GM21423 (cell line): ENCODE results near the gene SIGLEC8.
"Not testable (repeated sequence)": the region's sequence is repeated elsewhere in the genome, so short reads cannot be mapped to it uniquely, and the experiment has no call there.

ENCODE experiments used
- ATAC-seq: cut with Tn5 transposase; IDR thresholded peaks from one replicate; pipeline ENCODE4 v1.9.1; 2021; ENCODE audit warnings: mild to moderate bottlenecking, moderate library complexity; ENCODE audit not compliant: unreplicated experiment

Gene SIGLEC8

DNA sequence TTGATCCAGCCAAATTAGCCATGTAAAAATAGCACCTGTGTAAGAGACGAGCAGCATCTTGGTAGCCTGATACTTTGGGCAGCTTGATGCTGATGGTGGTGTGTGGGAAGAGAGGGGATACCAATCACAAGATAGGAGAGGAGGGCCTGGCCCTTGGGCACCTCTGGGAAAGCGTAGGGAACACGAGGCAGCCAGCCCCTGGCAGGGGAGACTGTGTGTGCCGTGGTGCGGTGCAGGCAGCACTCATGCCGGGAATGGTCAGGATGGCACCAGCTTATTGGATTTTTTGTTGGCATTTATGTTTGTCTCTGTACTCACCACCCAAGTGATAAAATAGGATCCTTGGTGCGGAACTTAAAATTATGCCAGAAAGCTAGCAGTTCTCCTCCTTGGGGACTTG, 10.2 kb downstream of the SIGLEC8 start:
- ATAC-seq, result no peak

DNA sequence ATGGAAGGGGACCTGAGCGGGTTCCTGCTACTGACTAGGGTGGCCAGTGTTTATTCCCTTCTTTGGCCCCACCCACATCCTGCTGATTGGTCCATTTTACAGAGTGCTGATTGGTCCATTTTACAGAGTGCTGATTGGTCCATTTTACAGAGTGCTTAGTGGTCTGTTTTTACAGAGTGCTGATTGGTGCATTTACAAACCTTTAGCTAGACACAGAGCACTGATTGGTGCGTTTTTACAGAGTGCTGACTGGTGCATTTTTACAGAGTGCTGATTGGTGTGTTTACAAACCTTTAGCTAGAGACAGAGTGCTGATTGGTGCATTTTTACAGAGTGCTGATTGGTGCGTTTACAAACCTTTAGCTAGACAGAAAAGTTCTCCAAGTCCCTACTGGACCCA, 10.7 kb downstream of the SIGLEC8 start:
- ATAC-seq, result not testable (repeated sequence)

DNA sequence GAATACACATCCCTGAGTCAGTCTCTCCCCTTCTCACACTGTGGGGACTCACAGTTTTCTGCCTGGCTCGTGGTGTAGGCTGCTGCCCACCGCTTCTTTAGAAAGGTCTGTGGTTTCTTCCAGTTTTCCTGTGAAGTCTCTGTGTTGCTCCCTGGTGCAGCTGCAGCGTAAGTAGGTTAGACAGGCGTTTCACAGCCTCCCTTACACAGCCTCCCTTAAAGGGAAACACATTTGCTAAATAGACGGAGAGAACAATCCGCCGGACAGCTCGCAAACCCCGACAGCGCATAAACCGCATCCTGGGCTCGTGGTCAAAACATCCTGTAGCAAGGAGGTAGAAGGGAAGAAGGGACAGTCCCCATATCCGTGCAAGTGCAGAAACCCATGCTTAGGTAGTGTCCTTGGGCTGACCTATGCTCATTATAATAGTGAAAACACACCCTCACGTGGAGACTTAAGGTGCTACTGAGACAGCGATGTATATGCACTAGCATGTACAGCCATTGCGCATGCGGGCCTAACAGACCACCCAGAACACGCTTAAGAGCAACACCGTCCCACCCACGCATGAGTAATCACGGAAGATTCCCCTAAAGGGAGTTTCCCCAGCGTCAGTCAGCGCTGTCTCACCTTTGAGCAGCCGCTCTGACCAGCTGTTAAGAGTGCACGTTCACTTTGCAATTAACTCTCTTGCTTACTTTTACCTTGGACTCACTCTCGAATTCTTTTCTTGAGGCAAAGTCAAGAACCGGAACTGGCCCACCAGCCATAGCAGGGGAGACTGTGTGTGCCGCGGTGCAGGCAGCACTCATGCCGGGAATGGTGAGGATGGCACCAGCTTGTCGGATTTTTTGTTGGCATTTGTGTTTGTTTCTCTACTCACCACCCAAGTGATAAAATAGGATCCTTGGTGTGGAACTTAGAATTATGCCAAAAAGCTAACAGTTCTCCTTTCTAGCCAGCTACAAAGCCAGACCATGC, 16.6 kb downstream of the SIGLEC8 start:
- peak; percentile 94 for ATAC-seq

DNA sequence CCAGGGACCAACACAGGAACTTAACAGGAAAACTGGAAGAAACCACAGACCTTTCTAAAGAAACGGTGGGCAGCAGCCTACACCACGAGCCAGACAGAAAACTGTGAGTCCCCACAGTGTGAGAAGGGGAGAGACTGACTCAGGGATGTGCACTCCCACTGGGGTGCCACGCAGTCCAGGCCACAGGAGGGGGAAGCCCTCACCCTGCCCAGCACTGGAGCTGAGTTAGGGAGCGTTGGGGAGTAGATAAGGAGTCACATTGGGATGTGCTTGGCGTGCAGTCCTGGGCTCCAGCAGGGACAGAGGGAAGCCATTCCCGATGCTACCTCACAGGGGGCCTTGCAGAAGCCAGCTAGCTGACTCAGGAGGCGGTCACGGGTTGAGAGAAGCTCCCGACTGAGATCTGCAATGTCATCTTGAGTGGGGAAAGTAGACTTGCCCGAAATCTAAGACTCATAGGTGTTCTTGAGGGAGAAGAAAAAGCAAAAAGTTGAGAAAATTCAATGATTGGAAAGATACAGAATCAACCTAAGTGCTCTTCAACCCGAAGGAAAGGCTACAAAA, 17.3 kb downstream of the SIGLEC8 start:
- ATAC-seq, result no peak

DNA sequence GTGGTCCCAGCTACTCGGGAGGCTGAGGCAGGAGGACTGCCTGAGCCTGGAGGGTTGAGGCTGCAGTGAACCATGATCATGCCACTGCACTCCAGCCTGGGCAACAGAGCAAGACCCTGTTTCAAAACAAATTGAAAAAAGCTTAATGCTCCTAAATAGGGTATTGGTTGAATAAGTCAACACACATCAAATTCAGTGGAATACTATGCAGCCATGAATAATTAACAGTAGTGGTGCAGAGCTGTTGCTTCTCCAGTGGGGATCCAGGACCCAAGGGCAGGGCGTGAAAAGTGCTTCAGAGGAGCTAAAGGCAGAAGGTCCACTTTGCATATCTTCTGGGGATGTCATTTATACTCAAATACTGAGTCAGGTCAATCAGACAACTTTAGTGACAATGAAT, 18.2 kb downstream of the SIGLEC8 start:
- ATAC-seq, result no peak

DNA sequence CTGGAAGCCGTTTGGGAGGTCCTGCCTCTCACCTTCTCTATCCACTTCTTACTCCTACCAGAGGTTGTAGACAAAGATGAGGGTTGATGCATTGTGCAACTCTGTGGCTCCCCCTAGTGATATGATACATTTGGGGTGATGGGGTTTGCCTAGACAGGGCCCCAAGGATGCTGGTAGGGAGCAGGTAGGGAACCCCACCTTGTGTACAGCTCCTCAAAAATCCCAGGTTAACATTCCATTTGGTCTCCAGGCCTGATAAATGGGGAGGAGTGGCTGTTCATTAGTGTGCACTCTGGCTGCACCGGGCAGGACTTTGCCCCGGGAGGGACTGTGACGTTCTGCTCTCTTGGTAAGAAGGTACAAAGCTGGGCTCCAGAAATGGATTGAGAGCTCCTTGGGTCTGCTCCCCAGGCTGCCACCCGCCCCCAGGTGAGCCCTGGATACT, 19.2 kb downstream of the SIGLEC8 start:
- no peak for ATAC-seq

DNA sequence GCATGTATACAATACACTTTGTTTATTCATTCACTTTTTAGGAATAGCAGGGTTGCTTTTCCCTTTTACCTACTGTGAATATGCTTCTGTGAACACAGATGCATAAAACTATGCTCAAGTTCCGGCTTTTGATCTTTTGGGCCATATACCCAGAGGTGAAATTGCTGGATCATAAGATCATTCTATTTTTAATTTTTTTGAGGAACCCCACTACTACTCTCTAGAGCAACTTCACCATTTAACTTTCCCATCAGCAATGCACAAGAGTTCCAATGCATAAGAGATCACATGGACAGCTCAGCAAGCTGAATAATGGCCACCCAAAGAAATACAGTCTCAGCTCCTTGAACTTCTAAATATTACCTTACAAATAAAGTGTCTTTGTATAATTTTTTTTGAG, 23.8 kb downstream of the SIGLEC8 start:
- no peak for ATAC-seq

DNA sequence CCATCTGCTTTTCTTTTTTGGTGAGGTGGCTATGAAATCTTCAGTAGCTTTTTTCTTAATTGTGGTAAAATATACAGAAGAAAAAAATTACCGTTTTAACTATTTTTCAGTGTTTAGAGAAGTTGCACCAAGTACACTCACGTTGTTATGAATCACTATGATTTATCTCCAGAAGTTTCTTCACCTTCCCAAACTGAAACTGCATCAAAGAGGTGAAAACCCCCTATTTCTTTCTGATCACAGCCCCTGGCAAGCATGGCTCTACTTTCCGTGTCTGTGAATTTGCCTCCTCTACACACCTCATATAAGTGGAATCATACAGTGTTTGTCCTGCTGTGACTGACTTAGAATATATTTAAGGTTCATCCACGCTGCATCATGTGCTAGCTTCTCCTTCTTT, 25.2 kb downstream of the SIGLEC8 start:
- no peak for ATAC-seq

DNA sequence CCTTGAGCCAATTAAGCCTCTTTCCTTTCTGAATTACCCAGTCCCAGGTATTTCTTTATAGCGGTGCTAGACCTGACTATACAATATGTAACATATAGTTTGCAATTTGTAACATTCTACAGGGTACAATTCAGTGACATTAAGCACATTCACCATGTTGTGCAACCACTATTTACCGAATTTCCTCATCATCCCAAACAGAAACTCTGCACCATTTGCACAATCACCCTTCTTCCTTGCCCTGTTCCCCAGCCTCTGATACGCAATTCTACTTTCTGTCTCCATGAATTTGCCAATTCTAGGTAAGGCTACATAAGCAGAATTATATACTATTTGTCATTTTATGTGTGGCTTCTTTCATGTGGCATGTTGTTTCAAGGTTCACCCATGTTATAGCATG, 27.1 kb downstream of the SIGLEC8 start:
- ATAC-seq, result no peak

DNA sequence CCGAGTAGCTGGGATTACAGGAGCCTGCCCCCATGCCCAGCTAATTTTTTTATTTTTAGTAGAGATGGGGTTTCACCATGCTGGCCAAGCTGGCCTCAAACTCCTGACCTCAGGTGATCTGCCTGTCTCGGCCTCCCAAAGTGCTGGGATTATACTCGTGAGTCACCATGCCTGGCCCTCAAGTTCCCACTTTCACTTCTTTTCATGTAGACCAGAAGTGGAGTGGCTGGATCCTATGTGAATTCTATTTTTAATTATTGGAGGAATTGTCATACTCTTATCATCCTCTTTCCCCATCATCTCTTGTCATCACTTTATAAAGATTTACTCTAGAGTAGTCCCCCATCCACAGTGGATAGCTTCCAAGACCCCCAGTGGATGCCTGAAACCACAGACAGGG, 28.0 kb downstream of the SIGLEC8 start:
- no peak for ATAC-seq

DNA sequence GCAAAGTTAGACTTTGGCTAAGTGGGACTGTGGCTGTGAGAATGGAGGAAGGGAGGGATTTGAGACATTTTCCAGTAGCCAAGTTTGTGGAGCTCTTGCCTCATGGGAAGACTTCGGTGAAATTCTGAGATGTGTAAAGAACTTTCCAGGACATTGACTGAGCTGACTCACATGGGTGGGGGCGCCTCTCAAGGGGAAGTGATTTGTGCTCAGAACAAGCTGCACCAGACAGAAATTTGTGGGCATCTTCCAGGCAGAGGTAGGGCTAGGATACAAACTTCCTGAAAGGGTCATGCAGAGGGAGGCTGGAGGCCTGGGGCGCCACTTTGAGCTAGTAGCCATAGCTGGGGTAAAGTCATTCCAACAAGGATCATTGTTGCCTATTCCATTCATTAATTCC, 31.1 kb downstream of the SIGLEC8 start:
- ATAC-seq, result no peak

DNA sequence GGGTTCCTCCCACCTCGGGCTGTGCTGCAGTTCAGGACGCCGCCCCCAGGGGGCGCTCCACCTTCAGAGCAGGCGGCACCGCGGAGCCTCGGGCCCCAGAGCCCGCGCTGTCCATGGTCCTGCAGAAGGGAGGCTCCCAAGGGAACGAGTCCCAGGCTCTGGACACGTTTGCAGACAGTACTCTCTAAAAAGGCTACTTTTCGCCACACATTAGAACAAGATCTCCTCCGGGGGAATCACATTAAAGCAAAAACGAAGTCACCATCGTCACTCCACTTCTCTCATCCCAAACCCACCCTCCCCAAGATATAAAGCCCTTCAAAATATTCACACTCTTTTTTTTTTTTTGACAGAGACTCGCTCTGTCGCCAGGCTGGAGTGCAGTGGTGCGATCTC, 36.2 kb downstream of the SIGLEC8 start:
- ATAC-seq, result no peak

DNA sequence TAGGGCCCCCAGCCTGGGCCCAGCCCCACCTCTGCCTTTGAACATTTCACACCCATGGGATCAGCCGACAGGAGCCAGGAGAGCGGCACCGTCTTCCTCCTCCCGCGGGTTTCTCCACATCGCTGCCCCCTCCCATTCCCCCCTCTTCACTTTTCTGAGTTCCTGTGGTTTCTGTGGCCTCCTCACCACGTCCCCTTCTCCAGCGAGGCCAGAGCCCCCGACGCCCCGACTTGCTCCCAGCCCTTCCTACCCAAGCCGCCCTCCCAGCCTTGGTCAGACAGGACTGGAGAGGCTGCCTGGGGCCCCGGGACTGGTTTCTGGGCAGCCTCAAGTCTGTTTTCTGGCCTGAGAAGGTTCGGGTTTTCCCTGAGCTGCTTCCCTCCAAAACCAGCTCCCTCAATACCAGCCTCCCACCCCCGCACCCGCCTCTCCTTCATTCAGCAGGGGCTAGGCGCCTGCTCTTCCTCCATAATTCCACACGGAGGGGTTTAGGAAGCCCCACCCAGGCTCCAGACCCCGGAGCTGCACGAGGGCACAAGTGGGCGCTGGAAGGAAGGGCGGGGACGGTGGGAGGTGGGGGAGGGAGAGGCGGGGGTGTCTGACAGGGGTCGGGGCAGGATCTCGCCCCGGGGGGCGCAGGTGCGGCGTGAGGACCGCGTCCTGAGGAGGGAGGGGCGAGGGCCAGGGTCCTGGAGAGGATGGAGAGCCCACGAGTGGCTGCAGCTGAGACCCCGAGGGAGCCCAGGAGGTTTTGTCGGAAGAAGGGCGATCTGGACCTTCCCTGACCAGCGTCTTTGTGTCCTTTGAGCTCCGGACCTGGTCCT, 36.8 kb downstream of the SIGLEC8 start:
- no peak for ATAC-seq

DNA sequence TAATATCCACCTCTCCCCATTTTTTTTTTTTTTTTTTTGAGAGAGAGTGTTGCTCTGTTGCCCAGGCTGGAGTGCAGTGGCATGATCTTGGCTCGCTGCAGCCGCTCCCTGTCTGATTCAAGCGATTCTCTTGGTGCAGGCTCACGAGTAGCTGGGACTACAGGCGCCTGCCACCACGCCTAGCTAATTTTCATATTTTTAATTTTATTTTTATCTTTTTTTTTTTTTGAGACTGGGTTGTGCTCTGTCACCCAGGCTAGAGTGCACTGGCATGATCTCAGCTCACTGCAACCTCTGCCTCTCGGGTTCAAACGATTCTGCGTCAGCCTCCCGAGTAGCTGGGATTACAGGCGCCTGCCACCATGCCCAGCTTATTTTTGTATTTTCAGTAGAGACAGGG, 37.7 kb downstream of the SIGLEC8 start:
- ATAC-seq, result not testable (repeated sequence)

DNA sequence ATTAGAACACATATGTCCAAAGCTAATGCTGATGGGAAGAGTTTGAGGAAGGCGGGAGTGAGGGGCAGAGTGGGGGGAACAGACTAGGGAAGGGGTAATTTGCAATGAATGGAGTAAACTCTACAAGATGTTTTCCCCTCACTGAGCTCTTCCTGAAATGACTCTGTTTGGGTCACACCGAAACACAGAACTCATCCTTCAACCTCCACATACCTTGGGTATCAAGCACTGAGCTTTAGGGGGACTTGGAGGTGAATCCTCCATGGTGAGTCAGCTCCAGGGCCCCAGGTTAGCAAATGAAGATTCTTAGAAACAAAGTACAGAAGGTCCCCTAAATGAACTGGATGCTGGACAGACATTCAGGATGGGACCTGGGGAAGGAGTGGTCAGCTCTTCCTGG, 39.5 kb downstream of the SIGLEC8 start:
- ATAC-seq, result no peak

DNA sequence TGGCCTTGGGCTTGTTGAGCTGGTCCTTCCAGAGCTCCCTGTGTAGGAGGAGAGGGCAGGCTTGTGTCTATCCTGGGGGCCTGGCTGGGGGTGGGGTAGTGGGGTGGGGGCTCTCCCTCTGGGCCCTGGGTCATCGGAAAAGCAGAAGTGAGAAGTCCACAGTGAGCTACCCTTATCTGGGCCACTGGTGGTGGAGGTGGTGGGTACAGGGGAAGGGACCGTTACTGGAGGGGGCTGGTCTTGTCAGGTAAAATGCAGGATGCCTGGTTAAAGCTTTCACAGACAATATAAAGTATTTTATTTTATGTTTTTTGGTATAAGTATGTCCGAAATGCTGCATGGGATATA, 40.5 kb downstream of the SIGLEC8 start:
- ATAC-seq, result peak; percentile 40

DNA sequence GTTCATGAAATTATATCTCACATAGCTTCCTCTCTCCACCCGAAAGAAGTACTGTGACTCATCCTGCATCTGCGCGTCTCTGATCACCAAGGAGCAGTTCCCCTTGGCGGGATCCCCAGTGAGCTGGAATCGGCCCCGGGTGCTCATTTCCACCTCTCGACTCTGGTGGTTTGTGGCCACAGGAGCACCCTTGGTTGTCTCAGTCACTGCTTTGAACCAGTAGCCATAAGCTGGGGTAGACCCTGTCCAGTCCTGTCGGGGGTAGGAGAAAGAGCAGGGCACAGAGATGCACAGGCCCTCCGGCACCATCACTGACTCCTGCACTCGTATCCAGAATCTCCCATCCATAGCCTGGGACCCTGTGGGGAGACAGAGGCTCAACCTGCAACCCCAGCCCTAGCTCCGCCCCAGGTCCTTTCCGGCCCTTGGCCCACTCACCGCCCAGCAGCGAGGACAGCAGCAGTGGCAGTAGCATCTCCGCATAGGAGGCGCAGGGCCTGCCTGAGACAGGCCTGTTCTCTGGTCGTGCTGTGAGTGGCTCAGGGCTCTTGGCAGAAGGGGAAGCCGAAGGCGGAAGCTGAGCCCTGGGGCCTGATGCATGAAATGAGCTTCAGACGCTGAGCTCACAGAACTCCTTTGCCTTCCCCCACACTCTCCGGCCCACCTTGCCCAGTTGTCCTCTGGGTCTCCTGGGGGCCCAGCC, 41.0 kb downstream of the SIGLEC8 start, which contains the start of gene SIGLEC10:
SIGLEC10 (minus strand) TSS at position 536 of the 703 bp plus-strand sequence; CDS start at position 475, 61 bp downstream.
- ATAC-seq, result peak; percentile 66

DNA sequence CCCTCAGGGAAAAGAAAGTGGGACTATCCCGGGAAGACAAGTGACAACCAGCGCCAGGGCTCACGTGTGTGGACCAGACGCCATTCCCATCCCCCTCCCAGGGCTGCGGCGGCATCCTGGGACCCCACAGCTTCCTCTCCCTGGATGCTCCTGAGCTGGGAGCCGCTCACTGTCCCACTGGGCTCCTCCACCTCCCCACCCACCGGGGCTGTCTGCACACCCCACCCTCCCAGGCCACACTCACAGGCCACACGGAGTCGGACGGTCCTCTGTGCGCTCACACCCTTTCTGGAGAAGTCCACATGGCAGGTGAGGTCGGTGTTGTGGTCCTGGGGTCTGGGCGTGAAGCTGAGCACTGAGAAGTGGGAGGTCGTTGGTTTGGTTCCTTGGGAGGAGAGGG, 41.8 kb downstream of the SIGLEC8 start:
- ATAC-seq, result not testable (repeated sequence)

DNA sequence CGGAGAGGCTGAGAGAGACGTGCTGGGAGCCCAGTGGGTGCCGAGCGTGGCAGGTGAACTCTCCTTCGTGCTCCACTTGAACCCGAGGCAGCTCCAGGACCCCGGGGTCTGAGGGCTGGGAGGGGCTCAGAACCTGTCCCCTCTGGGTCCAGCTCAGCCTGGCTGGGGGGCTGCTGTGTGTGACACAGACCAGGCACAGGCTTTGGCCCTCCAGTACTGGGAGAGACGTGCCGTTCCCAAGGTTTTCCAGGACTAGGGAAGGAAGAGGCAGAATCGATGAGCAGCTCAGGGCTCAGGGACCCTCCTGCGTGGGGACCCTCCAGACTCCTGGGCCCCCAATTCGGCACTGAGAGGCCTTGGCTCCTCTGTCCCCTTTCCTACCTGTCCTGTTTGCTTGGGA, 43.1 kb downstream of the SIGLEC8 start:
- no peak for ATAC-seq

DNA sequence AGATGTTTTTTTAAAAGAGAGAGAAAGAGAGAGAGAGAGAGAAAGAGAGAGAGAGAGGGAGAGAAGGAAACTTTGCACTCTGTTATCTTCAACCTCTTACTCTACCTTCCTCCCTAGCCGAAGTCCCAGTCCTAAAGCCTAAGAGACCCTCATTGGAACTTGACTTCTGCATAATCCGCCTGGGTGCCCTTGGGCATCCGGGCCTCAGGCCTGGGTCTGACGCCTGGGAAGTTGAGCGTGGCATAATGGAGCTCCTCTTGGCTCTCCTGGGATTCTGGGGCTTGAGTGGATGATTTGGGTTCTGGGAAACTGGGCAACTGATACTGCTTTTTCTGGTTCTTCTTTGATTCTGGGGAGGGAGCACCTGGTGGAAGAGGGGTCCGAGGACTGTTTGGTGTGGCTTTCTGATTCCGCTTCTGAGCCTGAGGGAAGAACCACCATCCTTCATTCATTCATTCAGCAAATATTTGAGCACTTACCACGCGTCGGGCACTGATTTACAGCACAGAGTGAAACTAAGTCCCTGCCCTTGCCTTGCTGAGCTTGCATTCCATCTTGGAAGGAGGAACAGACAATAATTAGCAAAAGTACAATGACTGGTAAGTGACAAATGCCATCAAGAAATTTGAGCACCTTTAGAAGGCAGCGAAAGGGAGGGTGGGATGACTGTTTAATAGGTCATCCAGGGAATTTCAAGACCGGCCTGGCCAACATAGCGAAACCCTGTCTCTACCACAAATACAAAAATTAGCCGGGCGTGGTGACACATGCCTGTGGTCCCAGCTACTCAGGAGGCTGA, 47.1 kb downstream of the SIGLEC8 start:
- ATAC-seq, result no peak
